NCI-H748 (cell line): ENCODE results near the gene ZC3H15.
A peak's percentile ranks its signal among the peaks of the same experiment; 100 is the strongest.
"Not testable (repeated sequence)": the region's sequence is repeated elsewhere in the genome, so short reads cannot be mapped to it uniquely, and the experiment has no call there.

Experiments used
- DNase-seq: peaks from one replicate; lab custom pipeline; 2025; ENCODE audit not compliant: unreplicated experiment; lab: John Stamatoyannopoulos, UW

The ZC3H15 gene

GRCh38 chr2:186485871-186486650, at the start of gene ZC3H15:
Gene ZC3H15, plus strand, starts transcription at chr2:186486260. Its CDS starts 123 bp downstream, at chr2:186486383.
- peak; percentile 99 for DNase-seq

GRCh38 chr2:186437719-186438118, 48.3 kb upstream of the ZC3H15 start:
- no peak for DNase-seq

- DNase-seq = not testable (repeated sequence)
Measured at GRCh38 chr2:186439673-186440095, 46.4 kb upstream of the ZC3H15 start.

- no peak for DNase-seq
Measured at GRCh38 chr2:186440506-186440905, 45.6 kb upstream of the ZC3H15 start.

DNA sequence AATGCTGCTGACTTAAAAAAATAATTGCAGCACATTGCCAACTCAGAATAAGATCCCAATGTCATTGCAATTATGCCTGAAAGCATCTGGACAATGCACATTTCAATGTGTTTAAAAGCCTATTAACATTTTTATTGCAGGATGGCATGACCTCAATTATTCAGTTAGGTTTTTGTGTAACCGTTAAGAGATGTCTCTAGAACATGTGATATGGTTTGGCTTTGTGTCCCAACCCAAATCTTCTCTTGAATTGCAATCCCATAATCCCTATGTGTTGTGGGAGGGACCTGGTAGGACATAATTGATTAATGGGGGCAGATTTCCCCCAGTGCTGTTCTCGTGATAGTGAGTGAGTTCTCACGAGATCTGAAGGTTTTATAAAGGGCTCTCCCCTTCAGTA, 43.2 kb upstream of the ZC3H15 start:
- peak; percentile 49 for DNase-seq

DNA sequence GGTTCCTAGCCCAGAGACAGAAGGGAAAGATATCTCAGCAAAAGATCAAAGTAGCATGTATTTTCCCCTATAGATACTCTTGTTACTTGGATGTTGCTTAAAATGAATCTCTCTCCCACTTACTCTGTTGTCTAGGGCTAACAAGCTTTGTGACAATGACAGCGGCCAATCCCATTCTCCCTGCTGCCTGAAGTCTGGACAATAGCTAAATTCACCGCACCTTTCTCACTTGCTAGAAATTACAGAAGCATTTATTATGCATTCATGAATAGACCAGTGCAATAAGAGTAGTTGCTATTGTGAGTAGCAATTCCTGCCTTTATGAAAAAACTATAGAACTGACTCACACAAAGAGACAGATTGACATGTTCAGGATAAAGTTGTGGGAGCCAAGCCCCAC, 42.2 kb upstream of the ZC3H15 start:
- no peak for DNase-seq

DNA sequence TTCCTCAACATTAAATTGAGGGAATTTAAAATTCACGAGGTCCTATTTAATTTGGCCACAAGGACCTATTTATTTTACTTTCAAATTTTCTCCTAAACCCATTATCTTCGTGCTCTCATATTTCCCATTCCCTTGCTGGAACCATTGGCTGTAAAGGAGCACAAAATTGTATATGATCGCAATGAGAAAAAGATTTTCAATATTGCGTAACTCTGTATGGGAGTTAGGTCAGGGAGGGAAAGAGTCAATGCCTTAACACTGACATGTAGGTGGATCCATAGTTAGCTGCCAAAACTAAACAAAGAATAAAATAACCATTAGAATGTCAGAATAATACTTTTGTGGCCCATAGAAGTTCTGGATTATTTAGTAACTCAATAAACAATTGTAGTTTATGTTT, 40.6 kb upstream of the ZC3H15 start:
- DNase-seq = no peak

GRCh38 chr2:186455613-186456012, 30.4 kb upstream of the ZC3H15 start:
- no peak for DNase-seq

- DNase-seq = no peak
Measured at GRCh38 chr2:186456941-186457340, 29.1 kb upstream of the ZC3H15 start.

DNA sequence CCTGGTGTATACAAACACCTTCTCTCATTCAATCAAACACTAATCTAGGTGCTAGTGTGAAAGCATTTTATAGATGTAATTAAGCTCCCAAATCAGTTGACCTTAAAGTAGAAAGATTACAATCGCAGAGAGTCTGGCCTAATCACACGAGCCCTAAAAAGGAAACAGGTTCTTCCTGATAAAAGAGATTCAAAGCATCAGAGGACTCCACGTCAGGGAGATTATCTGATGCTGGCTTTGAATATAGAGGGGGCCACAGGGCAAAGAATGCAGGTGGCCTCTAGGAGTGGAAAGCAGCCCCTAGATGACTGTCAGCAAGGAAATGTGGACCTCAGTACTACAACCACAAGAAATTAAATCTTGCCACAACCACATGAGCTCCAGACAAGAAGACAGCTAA, 28.2 kb upstream of the ZC3H15 start:
- DNase-seq = peak; percentile 11

DNA sequence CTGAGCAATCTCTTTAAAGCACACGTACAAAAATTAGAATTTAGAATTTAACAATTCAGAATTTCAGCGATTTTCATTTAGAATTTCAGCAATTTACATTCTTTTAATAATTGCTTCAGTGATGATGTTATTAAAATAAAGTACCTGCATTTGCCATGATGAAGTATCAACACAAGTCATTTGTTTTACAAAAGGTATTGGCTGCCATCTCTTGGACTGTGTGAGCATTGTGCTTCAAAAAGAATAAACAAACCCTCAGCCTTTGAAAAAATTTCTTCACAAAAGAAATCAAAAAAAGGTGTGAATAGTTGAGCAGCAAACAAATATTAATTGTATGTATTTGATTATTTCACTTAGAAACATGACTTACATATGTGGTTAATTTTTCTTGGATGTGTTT, 27.1 kb upstream of the ZC3H15 start:
- peak; percentile 87 for DNase-seq

GRCh38 chr2:186460465-186460864, 25.6 kb upstream of the ZC3H15 start:
- DNase-seq = peak; percentile 52

- DNase-seq = no peak
Measured at GRCh38 chr2:186466743-186467142, 19.3 kb upstream of the ZC3H15 start.

GRCh38 chr2:186467421-186467820, 18.6 kb upstream of the ZC3H15 start:
- DNase-seq = no peak

- DNase-seq = not testable (repeated sequence)
Measured at GRCh38 chr2:186472722-186473493, 13.2 kb upstream of the ZC3H15 start.

DNA sequence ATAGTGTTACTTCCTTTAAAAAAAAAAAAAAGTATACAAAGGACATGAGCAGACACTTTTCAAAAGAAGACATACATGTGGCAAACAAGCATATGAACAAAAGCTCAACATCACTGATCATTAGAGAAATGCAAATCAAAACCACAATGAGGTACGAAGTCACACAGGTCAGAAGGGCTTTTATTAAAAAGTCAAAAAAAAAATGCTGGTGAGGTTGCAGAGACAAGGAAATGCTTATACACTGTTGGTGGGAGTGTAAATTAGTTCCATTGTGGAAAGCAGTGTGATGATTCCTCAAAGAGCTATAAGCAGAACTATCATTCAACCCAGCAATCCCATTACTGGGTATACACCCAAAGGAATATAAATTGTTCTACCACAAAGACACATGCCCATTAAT, 11.8 kb upstream of the ZC3H15 start:
- DNase-seq = peak; percentile 43

GRCh38 chr2:186477790-186478189, 8.3 kb upstream of the ZC3H15 start:
- no peak for DNase-seq

- DNase-seq = no peak
Measured at GRCh38 chr2:186480991-186481390, 5.1 kb upstream of the ZC3H15 start.

GRCh38 chr2:186484062-186484735, 1.9 kb upstream of the ZC3H15 start:
- no peak for DNase-seq

DNA sequence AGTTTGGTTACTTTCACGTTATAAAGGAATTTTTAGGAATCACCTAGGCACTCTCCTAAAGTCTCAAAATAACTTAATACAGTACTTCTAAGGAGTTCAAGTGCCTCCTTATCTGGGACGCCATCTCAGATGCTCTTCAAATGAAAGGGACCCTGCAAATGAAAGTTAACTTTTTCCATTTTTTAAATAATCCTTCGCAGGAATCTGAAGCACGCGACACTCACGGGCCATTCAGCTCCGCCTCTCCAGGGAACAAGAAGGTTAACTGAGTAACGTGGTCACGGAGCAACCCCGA, 537 bp upstream of the ZC3H15 start:
- no peak for DNase-seq

DNA sequence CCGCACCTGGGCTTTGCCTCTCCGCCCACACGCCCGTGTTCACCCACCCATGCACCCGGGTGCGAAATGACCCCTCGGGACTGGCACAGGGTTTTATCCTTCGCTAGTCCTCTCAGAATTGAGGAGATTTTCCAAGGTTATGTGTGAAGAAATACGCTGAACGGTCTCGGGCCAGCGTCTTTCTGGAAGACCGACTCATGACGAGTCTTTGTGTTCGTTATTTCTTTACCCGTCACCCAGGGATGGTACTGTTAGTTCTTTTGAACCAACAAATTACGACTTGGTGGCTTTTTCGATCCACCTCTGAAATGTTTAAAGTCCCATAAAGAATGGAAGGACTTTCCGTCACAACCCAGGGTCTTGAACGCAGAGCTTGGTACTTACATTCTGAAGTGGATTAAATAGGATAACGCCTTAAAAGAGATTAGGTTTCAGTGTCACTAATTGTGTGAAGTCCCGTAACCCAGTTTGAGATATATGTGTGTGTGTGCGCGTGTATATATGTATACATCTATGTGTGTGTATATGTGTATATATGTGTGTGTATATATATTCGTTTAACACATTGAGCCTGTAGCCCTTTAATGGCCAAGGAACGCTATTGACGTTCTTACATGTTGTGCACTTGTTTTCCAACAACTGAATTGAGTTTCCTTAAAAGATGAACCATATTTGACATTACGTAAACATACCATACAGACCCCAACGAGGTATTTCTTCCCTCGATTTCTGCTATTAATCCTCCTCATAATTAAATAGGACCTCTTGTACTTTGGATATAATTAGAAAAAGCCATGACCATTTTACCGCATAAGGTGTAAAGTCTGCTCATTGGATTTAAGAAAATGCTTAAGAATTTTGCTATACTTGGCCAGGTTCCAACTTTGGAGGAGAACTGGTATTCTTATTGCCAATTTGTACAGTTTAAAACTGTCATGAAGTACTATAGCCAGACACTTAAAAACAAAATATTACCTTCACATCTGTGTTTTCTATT, 889 bp downstream of the ZC3H15 start:
- peak; percentile 53 for DNase-seq
